Measurements from ENCODE around the gene MRPL36. TPM values are rescaled to one million over a fixed set of nuclear protein-coding genes. Genes with fewer than 3 reads are reported as not detected.

The MRPL36 gene
- total RNA-seq, 4 donors from 2014 or later = 44.6 to 54.9 (median 49.3) TPM

DNA sequence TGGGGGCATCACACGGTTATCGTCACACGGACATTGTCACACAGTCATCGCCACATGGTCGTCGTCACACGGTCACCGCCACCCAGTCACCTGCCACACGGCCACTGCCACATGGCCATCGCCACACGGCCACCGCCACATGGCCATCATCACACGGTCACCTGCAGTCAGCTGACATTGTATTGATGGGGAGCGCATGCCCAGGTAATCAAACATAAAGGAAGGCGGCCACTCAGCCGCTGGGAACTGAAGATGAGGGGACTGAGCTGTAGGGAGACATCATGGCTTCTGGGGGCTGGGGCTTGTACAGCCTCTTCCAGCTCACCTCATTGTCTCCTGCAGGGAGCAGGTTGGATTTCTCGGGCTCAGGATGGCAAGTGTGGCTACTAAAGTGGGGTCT lies 49.2 kb downstream of the MRPL36 start:
- no peaks in the 10 kb centered on the region for H3K4me1 ChIP-seq
- no peak for TF ChIP-seq POLR2A (IDR thresholded peaks at IDR 0.05)
- TF ChIP-seq, protein P1, sequence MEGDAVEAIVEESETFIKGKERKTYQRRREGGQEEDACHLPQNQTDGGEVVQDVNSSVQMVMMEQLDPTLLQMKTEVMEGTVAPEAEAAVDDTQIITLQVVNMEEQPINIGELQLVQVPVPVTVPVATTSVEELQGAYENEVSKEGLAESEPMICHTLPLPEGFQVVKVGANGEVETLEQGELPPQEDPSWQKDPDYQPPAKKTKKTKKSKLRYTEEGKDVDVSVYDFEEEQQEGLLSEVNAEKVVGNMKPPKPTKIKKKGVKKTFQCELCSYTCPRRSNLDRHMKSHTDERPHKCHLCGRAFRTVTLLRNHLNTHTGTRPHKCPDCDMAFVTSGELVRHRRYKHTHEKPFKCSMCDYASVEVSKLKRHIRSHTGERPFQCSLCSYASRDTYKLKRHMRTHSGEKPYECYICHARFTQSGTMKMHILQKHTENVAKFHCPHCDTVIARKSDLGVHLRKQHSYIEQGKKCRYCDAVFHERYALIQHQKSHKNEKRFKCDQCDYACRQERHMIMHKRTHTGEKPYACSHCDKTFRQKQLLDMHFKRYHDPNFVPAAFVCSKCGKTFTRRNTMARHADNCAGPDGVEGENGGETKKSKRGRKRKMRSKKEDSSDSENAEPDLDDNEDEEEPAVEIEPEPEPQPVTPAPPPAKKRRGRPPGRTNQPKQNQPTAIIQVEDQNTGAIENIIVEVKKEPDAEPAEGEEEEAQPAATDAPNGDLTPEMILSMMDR (IDR thresholded peaks at IDR 0.05) = no peak
- H3K9me3 ChIP-seq = no peaks in the 10 kb centered on the region
- intact Hi-C loops (cut with DNase I) = no loop called here
- no peak overlapping the region for H3K27ac ChIP-seq
- peaks cover 0 to 63% (median 0%) of the 10 kb centered on the region in 4 donors for H3K27me3 ChIP-seq
- no peaks in the 10 kb centered on the region for H3K36me3 ChIP-seq
- WGBS, 2 donors = 86% methylated on average over 11 to 17 of the region's 17 CpGs
- no peak overlapping the region for H3K4me3 ChIP-seq
- DNase-seq = no peak

DNA sequence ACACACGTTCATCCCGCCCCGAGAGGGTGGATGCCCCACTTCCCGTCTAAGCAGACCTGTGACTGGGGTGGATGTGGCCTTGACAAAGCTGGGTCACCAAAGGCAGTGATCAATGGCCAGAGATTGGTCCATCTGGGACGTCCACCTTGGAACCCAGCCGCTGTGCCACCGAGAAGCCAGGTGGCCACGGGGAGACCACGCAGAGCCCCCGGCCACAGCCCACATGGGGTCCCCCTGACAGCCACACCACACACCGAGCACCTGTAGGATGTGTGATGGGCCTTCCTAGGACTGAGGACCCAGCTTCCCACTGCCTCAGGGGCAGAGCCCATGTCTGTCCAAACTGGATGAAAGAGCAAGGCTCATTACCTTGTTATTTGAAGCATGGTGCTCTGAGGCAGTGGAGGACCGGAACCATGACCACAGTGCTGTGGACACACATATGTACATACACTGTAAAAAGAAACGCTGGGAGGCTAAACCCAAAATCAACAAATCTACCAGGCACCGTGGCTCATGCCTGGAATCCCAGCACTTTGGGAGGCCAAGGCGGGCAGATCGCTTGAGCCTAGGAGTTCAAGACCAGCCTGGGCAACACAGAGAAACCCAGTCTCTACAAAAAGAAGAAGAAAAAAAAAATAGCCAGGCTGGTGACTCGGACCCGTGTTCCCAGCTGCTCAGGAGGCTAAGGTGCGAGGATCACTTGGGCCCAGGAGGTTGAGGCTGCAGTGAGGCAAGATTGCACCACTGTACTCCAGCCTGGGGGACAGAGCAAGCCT lies 50.1 kb downstream of the MRPL36 start:
- intact Hi-C loops (cut with DNase I) = no loop called here
- Histone ChIP-seq H3K27me3 (peaks cover 0 to 67% (median 0%) of the 10 kb centered on the region in 4 donors), H3K9me3 (no peaks in the 10 kb centered on the region), H3K4me3 (no peak overlapping the region), H3K4me1 (no peaks in the 10 kb centered on the region), H3K27ac (no peak overlapping the region), H3K36me3 (no peaks in the 10 kb centered on the region)
- 73 to 81% methylated on average over 11 of the region's 19 CpGs for WGBS, 2 donors
- DNase-seq = no peak
- TF ChIP-seq, protein P1 (IDR thresholded peaks at IDR 0.05) = no peak
- no peak for TF ChIP-seq POLR2A (IDR thresholded peaks at IDR 0.05)

DNA sequence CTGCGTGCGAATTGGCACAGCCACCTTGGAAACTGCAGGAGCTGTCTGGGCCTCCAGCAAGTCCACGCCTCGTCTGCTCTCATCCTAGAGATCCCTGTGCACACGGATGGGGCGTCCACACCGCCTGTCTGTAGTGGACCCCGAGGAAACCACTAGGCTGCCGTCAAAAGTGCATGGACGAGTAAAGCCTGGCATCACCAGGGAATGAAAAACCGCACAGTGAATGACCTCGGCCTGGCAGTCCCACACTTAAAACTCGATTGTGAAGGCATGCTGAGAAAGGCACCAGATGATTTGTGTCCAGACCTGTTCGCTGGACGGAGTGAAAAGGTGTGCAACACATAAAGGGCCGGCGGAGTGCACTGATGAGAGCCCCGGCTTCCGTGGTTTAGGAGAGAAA lies 50.8 kb downstream of the MRPL36 start:
- H3K27ac ChIP-seq = no peak overlapping the region
- H3K9me3 ChIP-seq = no peaks in the 10 kb centered on the region
- TF ChIP-seq, protein P1 (IDR thresholded peaks at IDR 0.05) = no peak
- no peak for TF ChIP-seq POLR2A (IDR thresholded peaks at IDR 0.05)
- H3K4me1 ChIP-seq = no peaks in the 10 kb centered on the region
- H3K27me3 ChIP-seq = peaks cover 0 to 70% (median 0%) of the 10 kb centered on the region in 4 donors
- H3K4me3 ChIP-seq = no peak overlapping the region
- no peak for DNase-seq
- WGBS, 2 donors = 75 to 84% methylated on average over 10 to 18 of the region's 19 CpGs
- no peaks in the 10 kb centered on the region for H3K36me3 ChIP-seq
- intact Hi-C loops (cut with DNase I) = no loop called here

Other genes with a start within 250 kb of the MRPL36 start
- gene NDUFS6, start 1.6 kb upstream of the MRPL36 start, total RNA-seq = 10 to 100 TPM; 36.1 to 72.7 (median 57.3) TPM
- gene IRX4, start 83.1 kb upstream of the MRPL36 start, total RNA-seq = 10 to 100 TPM; 22.1 to 36.2 (median 29.1) TPM